HCT116 (cell line): ENCODE data around the gene FAM131C. TPM values are rescaled to one million over a fixed set of nuclear protein-coding genes. Genes with fewer than 3 reads are reported as not detected.

ENCODE experiments used
- ATAC-seq: fragments of 200-7000 bp; cut with Tn5 transposase; 2 replicates; pipeline ENCODE4 v1.9.1; 2020; ENCODE audit warnings: mild to moderate bottlenecking, moderate library complexity
- BruUV-seq: library from RNA; stranded (reverse); fragments of 400-500 nt; replicated peaks from 2 replicates; lab custom pipeline; 2021; lab: Mats Ljungman, UMichigan
- CTCF ChIA-PET: fragments of 300-600 bp; sonication (Branson Sonifier 250); formaldehyde crosslinking; loops from one replicate; lab custom pipeline; 2021; ENCODE audit warnings: antibody characterized with exemption; lab: Charles Lee
- POLR2A ChIA-PET: fragments of 300-600, 350-600 bp; sonication (Branson Sonifier 250); formaldehyde crosslinking; loops from one replicate; lab custom pipeline; 2021; ENCODE audit warnings: antibody characterized with exemption; lab: Charles Lee
- RAD21 ChIA-PET, 2 experiments: fragments of 300-600 bp; sonication (Branson Sonifier 250); formaldehyde crosslinking; loops; one replicate each; lab custom pipeline; 2023; ENCODE audit warnings: low total read pairs in 2 of 2; ENCODE audit not compliant: uncharacterized antibody in 2 of 2, unreplicated experiment in 2 of 2, low non-redundant PET in 1 of 2; lab: Charles Lee
- DNase-seq: peaks from one replicate; pipeline ENCODE4 v3.0.0-alpha.2; 2010; ENCODE audit warnings: low read depth, low spot score
- H2AFZ ChIP-seq: fragments of 200-600 bp; shearing (Covaris generic), sonication (generic); 2 replicates; pipeline ENCODE4 v1.6.1; 2017; ENCODE audit warnings: low read depth, mixed run types, mixed read lengths, antibody characterized with exemption, low read length; ENCODE audit not compliant: poor library complexity, severe bottlenecking
- H3K27ac ChIP-seq: 2 replicates; pipeline ENCODE4 v1.5.1; 2012; ENCODE audit warnings: low read depth, low read length
- H3K27me3 ChIP-seq: fragments of 200-600 bp; sonication (generic); 2 replicates; pipeline ENCODE4 v1.6.1; 2016; ENCODE audit warnings: mixed run types, low read length, mixed read lengths; ENCODE audit not compliant: insufficient read depth
- H3K36me3 ChIP-seq, 2 experiments: fragments of 200-500 bp in 1 of 2; fragments of 200-600 bp in 1 of 2; sonication (Bioruptor generic) in 1 of 2; sonication (generic) in 1 of 2; 2 replicates each; pipeline versions ENCODE4 v1.5.1 to v1.6.1; 2014 to 2016; ENCODE audit warnings: low read length in 2 of 2, inconsistent platforms in 1 of 2, mixed read lengths in 1 of 2, mixed run types in 1 of 2; ENCODE audit not compliant: insufficient read depth in 2 of 2, control insufficient read depth in 1 of 2
- H3K4me1 ChIP-seq, 2 experiments: fragments of 200-600 bp in 1 of 2; sonication (generic) in 1 of 2; 2 replicates each; pipeline versions ENCODE4 v1.5.1 to v1.6.1; 2012 to 2017; ENCODE audit warnings: low read length in 2 of 2, inconsistent platforms in 1 of 2, mild to moderate bottlenecking in 1 of 2, mixed read lengths in 1 of 2, mixed run types in 1 of 2, moderate library complexity in 1 of 2; ENCODE audit not compliant: insufficient read depth in 2 of 2, control insufficient read depth in 1 of 2
- H3K4me2 ChIP-seq: fragments of 200-600 bp; sonication (generic); 2 replicates; pipeline ENCODE4 v1.6.1; 2017; ENCODE audit warnings: mixed run types, low read length, mixed read lengths
- H3K4me3 ChIP-seq, 2 experiments: fragments of 200-600 bp in 1 of 2; sonication (generic) in 1 of 2; replicated peaks in 1 of 2; 2 replicates each; pipeline ENCODE4 v1.5.1; 2011 to 2016; ENCODE audit warnings: low read length in 2 of 2, control low read depth in 1 of 2, low read depth in 1 of 2, mild to moderate bottlenecking in 1 of 2, mixed read lengths in 1 of 2, mixed run types in 1 of 2
- H3K79me2 ChIP-seq: fragments of 200-600 bp; sonication (generic); 2 replicates; pipeline ENCODE4 v1.6.1; 2017; ENCODE audit warnings: mild to moderate bottlenecking, mixed run types, low read length, moderate library complexity, mixed read lengths; ENCODE audit not compliant: insufficient read depth
- H3K9ac ChIP-seq: fragments of 200-600 bp; sonication (generic); 2 replicates; pipeline ENCODE4 v1.6.1; 2016; ENCODE audit warnings: low read length, mixed read lengths
- H3K9me2 ChIP-seq: fragments of 200-600 bp; sonication (generic), shearing (Covaris generic); 2 replicates; pipeline ENCODE4 v1.6.1; 2017; ENCODE audit warnings: mixed run types, mild to moderate bottlenecking, moderate library complexity; ENCODE audit not compliant: insufficient read depth
- H3K9me3 ChIP-seq, 2 experiments: fragments of 200-500 bp in 1 of 2; fragments of 200-600 bp in 1 of 2; sonication (Bioruptor generic) in 1 of 2; sonication (generic) in 1 of 2; 2 replicates each; pipeline ENCODE4 v1.6.1; 2014 to 2017; ENCODE audit warnings: low read length in 2 of 2, mixed read lengths in 2 of 2, inconsistent platforms in 1 of 2, low read depth in 1 of 2, mild to moderate bottlenecking in 1 of 2, mixed run types in 1 of 2, moderate library complexity in 1 of 2; ENCODE audit not compliant: control insufficient read depth in 1 of 2, insufficient read depth in 1 of 2
- H4K20me1 ChIP-seq: fragments of 200-600 bp; sonication (generic), shearing (Covaris generic); 2 replicates; pipeline ENCODE4 v1.6.1; 2017; ENCODE audit warnings: mixed run types, mild to moderate bottlenecking, moderate library complexity; ENCODE audit not compliant: insufficient read depth
- ATF3 ChIP-seq: IDR thresholded peaks from 2 replicates; pipeline ENCODE4 v1.6.1; 2012
- CBX3 ChIP-seq: IDR thresholded peaks from 2 replicates; pipeline ENCODE4 v1.6.1; 2012; ENCODE audit warnings: low read depth
- CEBPB ChIP-seq: IDR thresholded peaks from 2 replicates; pipeline ENCODE4 v1.6.1; 2012; ENCODE audit warnings: low read depth
- CTCF ChIP-seq, 3 experiments: fragments of 200-600 bp in 1 of 3; sonication (generic) in 1 of 3; IDR thresholded peaks in 2 of 3; conservative IDR thresholded peaks in 1 of 3; 2 replicates each; pipeline ENCODE4 v1.5.1; 2012 to 2017; ENCODE audit warnings: low read depth in 2 of 3, low read length in 2 of 3, antibody characterized with exemption in 1 of 3, borderline replicate concordance in 1 of 3, control low read depth in 1 of 3, mild to moderate bottlenecking in 1 of 3, mixed read lengths in 1 of 3, mixed run types in 1 of 3, moderate library complexity in 1 of 3; ENCODE audit not compliant: insufficient read depth in 1 of 3
- EGR1 ChIP-seq: IDR thresholded peaks from 2 replicates; pipeline ENCODE4 v1.6.1; 2012; ENCODE audit warnings: low read depth
- ELF1 ChIP-seq: IDR thresholded peaks from 2 replicates; pipeline ENCODE4 v1.6.1; 2012; ENCODE audit warnings: low read depth, borderline replicate concordance
- EZH2 ChIP-seq: fragments of 200-600 bp; sonication (generic); IDR thresholded peaks from 2 replicates; pipeline ENCODE4 v1.6.1; 2017; ENCODE audit warnings: antibody characterized with exemption, mixed run types
- EZH2phosphoT487 ChIP-seq: fragments of 200-600 bp; IDR thresholded peaks from 2 replicates; pipeline ENCODE4 v1.6.1; 2018; ENCODE audit warnings: antibody characterized with exemption, borderline replicate concordance
- FOSL1 ChIP-seq: IDR thresholded peaks from 2 replicates; pipeline ENCODE4 v1.6.1; 2012; ENCODE audit warnings: low read depth
- MAX ChIP-seq: IDR thresholded peaks from 2 replicates; pipeline ENCODE4 v1.6.1; 2012
- POLR2AphosphoS5 ChIP-seq: IDR thresholded peaks from 2 replicates; pipeline ENCODE4 v1.6.1; 2011; ENCODE audit warnings: mild to moderate bottlenecking, low read depth, low read length, moderate library complexity
- RAD21 ChIP-seq: IDR thresholded peaks from 2 replicates; pipeline ENCODE4 v1.6.1; 2012; ENCODE audit warnings: low read depth, mild to moderate bottlenecking
- REST ChIP-seq: IDR thresholded peaks from 2 replicates; pipeline ENCODE4 v1.6.1; 2012; ENCODE audit warnings: low read depth
- SIN3A ChIP-seq: IDR thresholded peaks from 2 replicates; pipeline ENCODE4 v1.6.1; 2012; ENCODE audit warnings: low read depth
- SP1 ChIP-seq: IDR thresholded peaks from 2 replicates; pipeline ENCODE4 v1.6.1; 2012; ENCODE audit warnings: low read depth
- SRF ChIP-seq: IDR thresholded peaks from 2 replicates; pipeline ENCODE4 v1.6.1; 2012; ENCODE audit warnings: low read depth
- TCF7L2 ChIP-seq: IDR thresholded peaks from 2 replicates; pipeline ENCODE4 v1.7.0; 2011; ENCODE audit warnings: borderline replicate concordance, inconsistent platforms; ENCODE audit not compliant: insufficient read depth, insufficient read length; ENCODE audit errors: extremely low read depth
- YY1 ChIP-seq: IDR thresholded peaks from 2 replicates; pipeline ENCODE4 v1.6.1; 2011; ENCODE audit warnings: low read length, low read depth, moderate library complexity, mild to moderate bottlenecking; ENCODE audit not compliant: insufficient replicate concordance; ENCODE audit errors: extremely low read depth
- ZFX ChIP-seq: fragments of 450-650 bp; IDR thresholded peaks from 2 replicates; pipeline ENCODE4 v1.6.1; 2017
- ZNF274 ChIP-seq: fragments of 200-500 bp; sonication (Bioruptor generic); IDR thresholded peaks from 2 replicates; pipeline ENCODE4 v1.6.1; 2014; ENCODE audit warnings: mild to moderate bottlenecking, low read depth, low read length, inconsistent platforms
- intact Hi-C: fragments of 100-400 bp; cut with micrococcal nuclease; formaldehyde crosslinking; loops from 2 replicates; pipeline ENCODE4 v1.10.0; 2022
- total RNA-seq: library from RNA; stranded (reverse); gene quantifications from one replicate; pipeline ENCODE4 v1.2.1, GENCODE V29; 2021; ENCODE audit not compliant: unreplicated experiment

The FAM131C gene
- total RNA-seq, 1 experiment from 2014 or later: 11.6 TPM

GRCh38 chr1:16021681-16022080 is 51.8 kb downstream of the FAM131C start, which contains the start of gene CLCNKA:
Gene CLCNKA (plus strand): TSS chr1:16022036. CDS start chr1:16022620, 584 bp downstream.
- CTCF ChIA-PET: no interaction called here
- Histone ChIP-seq H3K9me2 (no peaks in the 10 kb centered on the region), H3K4me3 (no peak within 1 kb of the TSS), H3K27me3 (no peaks in the 10 kb centered on the region), H3K36me3 (no peaks in the 10 kb centered on the region), H3K27ac (no peak within 1 kb of the TSS), H3K79me2 (no peaks in the 10 kb centered on the region), H3K4me2 (no peak within 1 kb of the TSS), H3K9me3 (no peaks in the 10 kb centered on the region), H3K4me1 (peaks cover 0 to 10% of the 10 kb centered on the region in 2 experiments; a peak in 2 of 4 replicates), H3K9ac (no peak within 1 kb of the TSS), H4K20me1 (no peaks in the 10 kb centered on the region), H2AFZ (no peak within 1 kb of the TSS)
- ATAC-seq (no peak), DNase-seq (no peak)
- POLR2A ChIA-PET: no interaction called here
- no peak for TF ChIP-seq FOSL1
- TF ChIP-seq TCF7L2: no peak
- TF ChIP-seq POLR2AphosphoS5: no peak
- TF ChIP-seq SP1: no peak
- TF ChIP-seq CBX3: no peak
- TF ChIP-seq YY1: no peak
- no peak for TF ChIP-seq ZFX
- no peak for TF ChIP-seq SIN3A
- TF ChIP-seq EZH2: no peak
- TF ChIP-seq ELF1: no peak
- no peak for TF ChIP-seq CEBPB
- TF ChIP-seq EGR1: no peak
- no peak for TF ChIP-seq SRF
- no peak for TF ChIP-seq EZH2phosphoT487
- TF ChIP-seq ATF3: no peak
- TF ChIP-seq MAX: no peak
- no peak for TF ChIP-seq ZNF274
- no peak for TF ChIP-seq REST
- no peak for TF ChIP-seq RAD21
- no peak for TF ChIP-seq CTCF (IDR thresholded peaks at IDR 0.05 in 2 of 3, conservative IDR thresholded peaks at IDR 0.05 in 1 of 3; ENCODE audit: borderline replicate concordance in 1 of 3, insufficient read depth in 1 of 3, low read depth in 2 of 3, low read length in 2 of 3)
- BruUV-seq: no TSS peak
- intact Hi-C loops: no loop called here
- RAD21 ChIA-PET: no interaction called here
